SIG-M5 (cell line): ENCODE data around the gene PLXNB2.

Experiments
- DNase-seq: peaks from one replicate; lab custom pipeline; 2025; lab: John Stamatoyannopoulos, UW

Gene PLXNB2

GRCh38 chr22:50232481-50233151 lies 74.8 kb downstream of the PLXNB2 start:
- no peak for DNase-seq

- no peak for DNase-seq
Observed at GRCh38 chr22:50229370-50229769, 78.1 kb downstream of the PLXNB2 start.

- DNase-seq, result no peak
Observed at GRCh38 chr22:50228366-50228765, 79.1 kb downstream of the PLXNB2 start.

- no peak for DNase-seq
Observed at GRCh38 chr22:50227579-50228215, 79.7 kb downstream of the PLXNB2 start.

GRCh38 chr22:50226875-50227165 lies 80.6 kb downstream of the PLXNB2 start:
- DNase-seq, result no peak

- no peak for DNase-seq
Observed at GRCh38 chr22:50226063-50226874, 81.2 kb downstream of the PLXNB2 start.

- no peak for DNase-seq
Observed at GRCh38 chr22:50225200-50225969, 82.1 kb downstream of the PLXNB2 start.
